Neuronal stem cell (in vitro differentiated cells): ENCODE data around the gene GTPBP4.

Experiments used
- DNase-seq: peaks from one replicate; pipeline ENCODE4 v3.0.0-alpha.2; 2013; ENCODE audit warnings: low spot score
- H2AFZ ChIP-seq: one replicate; pipeline ENCODE4 v1.6.1; 2013; ENCODE audit warnings: mild to moderate bottlenecking, low read length, inconsistent platforms
- H2AK5ac ChIP-seq: 2 replicates; pipeline ENCODE4 v1.6.1; 2013; ENCODE audit warnings: low read depth, mild to moderate bottlenecking, inconsistent platforms, low read length, moderate library complexity, mixed read lengths
- H2BK120ac ChIP-seq: 2 replicates; pipeline ENCODE4 v1.6.1; 2013; ENCODE audit warnings: low read depth, mild to moderate bottlenecking, inconsistent platforms, low read length, moderate library complexity, mixed read lengths
- H2BK12ac ChIP-seq: one replicate; pipeline ENCODE4 v1.6.1; 2013; ENCODE audit warnings: low read length, inconsistent platforms
- H2BK15ac ChIP-seq: 2 replicates; pipeline ENCODE4 v1.6.1; 2013; ENCODE audit warnings: mild to moderate bottlenecking, low read length, inconsistent platforms, mixed read lengths
- H2BK5ac ChIP-seq: one replicate; pipeline ENCODE4 v1.6.1; 2013; ENCODE audit warnings: inconsistent platforms, mild to moderate bottlenecking, low read length, moderate library complexity
- H3K14ac ChIP-seq: one replicate; pipeline ENCODE4 v1.6.1; 2013; ENCODE audit warnings: low read length, inconsistent platforms
- H3K18ac ChIP-seq: 2 replicates; pipeline ENCODE4 v1.6.1; 2013; ENCODE audit warnings: low read length, inconsistent platforms
- H3K23ac ChIP-seq: 2 replicates; pipeline ENCODE4 v1.6.1; 2013; ENCODE audit warnings: low read depth, mild to moderate bottlenecking, mixed read lengths, low read length, inconsistent platforms; ENCODE audit not compliant: poor library complexity
- H3K27ac ChIP-seq: replicated peaks from 3 replicates; pipeline ENCODE4 v1.5.1; 2013; ENCODE audit warnings: low read length, inconsistent platforms
- H3K27me3 ChIP-seq, 3 experiments: 2 replicates each; pipeline ENCODE4 v1.6.1; 2013; ENCODE audit warnings: low read length in 3 of 3, mild to moderate bottlenecking in 2 of 3, inconsistent platforms in 1 of 3, low read depth in 1 of 3, mixed read lengths in 1 of 3, moderate library complexity in 1 of 3; ENCODE audit not compliant: control insufficient read depth in 3 of 3, insufficient read depth in 3 of 3
- H3K36me3 ChIP-seq, 2 donors: replicated peaks in 1 of 2; 2 replicates each; pipeline ENCODE4 v1.6.1; 2013; ENCODE audit warnings: low read length in 2 of 2; ENCODE audit not compliant: control insufficient read depth in 2 of 2, insufficient read depth in 2 of 2
- H3K4ac ChIP-seq: 2 replicates; pipeline ENCODE4 v1.6.1; 2013; ENCODE audit warnings: inconsistent platforms, mild to moderate bottlenecking, low read length, moderate library complexity
- H3K4me1 ChIP-seq, 2 donors: 1 replicate in 1 of 2; 2 replicates in 1 of 2; pipeline ENCODE4 v1.6.1; 2013; ENCODE audit warnings: low read length in 2 of 2, low read depth in 1 of 2; ENCODE audit not compliant: control insufficient read depth in 2 of 2, insufficient read depth in 1 of 2
- H3K4me2 ChIP-seq: one replicate; pipeline ENCODE4 v1.6.1; 2013; ENCODE audit warnings: mild to moderate bottlenecking, low read length, inconsistent platforms; ENCODE audit not compliant: insufficient read depth, poor library complexity, severe bottlenecking
- H3K4me3 ChIP-seq, 2 donors: 2 replicates each; pipeline ENCODE4 v1.5.1; 2013; ENCODE audit warnings: low read length in 2 of 2, mild to moderate bottlenecking in 2 of 2, inconsistent platforms in 1 of 2, moderate library complexity in 1 of 2
- H3K79me1 ChIP-seq: one replicate; pipeline ENCODE4 v1.6.1; 2013; ENCODE audit warnings: low read depth, mild to moderate bottlenecking, inconsistent platforms, low read length, moderate library complexity
- H3K9ac ChIP-seq: one replicate; pipeline ENCODE4 v1.6.1; 2013; ENCODE audit warnings: mild to moderate bottlenecking, low read depth, low read length, inconsistent platforms; ENCODE audit not compliant: poor library complexity
- H3K9me3 ChIP-seq, 2 donors: replicated peaks in 1 of 2; 2 replicates each; pipeline versions ENCODE3 to v1.6.1; 2013; ENCODE audit warnings: low read length in 2 of 2, mild to moderate bottlenecking in 2 of 2, inconsistent platforms in 1 of 2, low read depth in 1 of 2, mixed read lengths in 1 of 2, moderate library complexity in 1 of 2; ENCODE audit not compliant: control insufficient read depth in 2 of 2, insufficient read depth in 1 of 2
- H4K8ac ChIP-seq: one replicate; pipeline ENCODE4 v1.6.1; 2013; ENCODE audit warnings: low read depth, mild to moderate bottlenecking, inconsistent platforms, low read length, moderate library complexity
- H4K91ac ChIP-seq: one replicate; pipeline ENCODE4 v1.6.1; 2013; ENCODE audit warnings: low read length, low read depth, mild to moderate bottlenecking, inconsistent platforms; ENCODE audit not compliant: poor library complexity
- WGBS, 2 donors: extraction: QIAGEN DNeasy Blood & Tissue Kit; methylation state at CpG; one replicate each; pipeline ENCODE4 v1.1.7; 2013; ENCODE audit warnings: missing lambda C conversion rate in 2 of 2, mixed read lengths in 1 of 2; ENCODE audit not compliant: insufficient read length in 2 of 2, insufficient replicate concordance in 1 of 2; ENCODE audit errors: extremely low coverage in 2 of 2; 5-methylcytosine and 5-hydroxymethylcytosine counted together

The GTPBP4 gene

DNA sequence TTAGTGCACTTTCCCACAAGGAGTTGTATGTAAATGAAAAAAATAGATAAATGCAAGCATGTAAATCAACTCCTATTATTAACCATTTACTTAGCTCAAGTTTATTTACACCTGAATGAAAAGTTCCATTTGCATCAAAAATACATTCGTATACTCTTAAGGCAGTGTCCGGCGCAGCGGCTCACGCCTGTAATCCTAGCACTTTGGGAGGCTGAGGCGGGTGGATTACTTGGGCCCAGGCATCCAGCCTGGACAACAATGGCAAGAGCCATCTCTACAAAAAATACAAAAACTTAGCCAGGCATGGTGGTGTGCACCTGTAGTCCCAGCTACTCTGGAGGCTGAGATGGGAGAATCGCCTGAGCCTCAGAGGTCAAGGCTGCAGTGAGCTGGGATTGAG lies 41.6 kb downstream of the GTPBP4 start:
- no peaks in the 10 kb centered on the region for H3K27me3 ChIP-seq
- H4K8ac ChIP-seq: no peak overlapping the region
- H3K4me1 ChIP-seq: no peaks in the 10 kb centered on the region
- no peaks in the 10 kb centered on the region for H3K9me3 ChIP-seq
- H3K23ac ChIP-seq: no peak overlapping the region
- H3K4me2 ChIP-seq: no peak overlapping the region
- no peak overlapping the region for H3K4ac ChIP-seq
- no peak overlapping the region for H3K14ac ChIP-seq
- H2BK12ac ChIP-seq: no peak overlapping the region
- no peak overlapping the region for H3K18ac ChIP-seq
- no peak overlapping the region for H3K4me3 ChIP-seq
- no peak for DNase-seq
- H2BK120ac ChIP-seq: no peak overlapping the region
- H3K79me1 ChIP-seq: no peaks in the 10 kb centered on the region
- no peak overlapping the region for H2AK5ac ChIP-seq
- no peak overlapping the region for H2BK15ac ChIP-seq
- no peak overlapping the region for H3K9ac ChIP-seq
- no peak overlapping the region for H3K27ac ChIP-seq
- no peak overlapping the region for H2AFZ ChIP-seq
- no peaks in the 10 kb centered on the region for H3K36me3 ChIP-seq
- H4K91ac ChIP-seq: no peak overlapping the region
- WGBS, 2 donors: no CpG with 5 or more reads among the region's 7 CpGs
- no peak overlapping the region for H2BK5ac ChIP-seq

DNA sequence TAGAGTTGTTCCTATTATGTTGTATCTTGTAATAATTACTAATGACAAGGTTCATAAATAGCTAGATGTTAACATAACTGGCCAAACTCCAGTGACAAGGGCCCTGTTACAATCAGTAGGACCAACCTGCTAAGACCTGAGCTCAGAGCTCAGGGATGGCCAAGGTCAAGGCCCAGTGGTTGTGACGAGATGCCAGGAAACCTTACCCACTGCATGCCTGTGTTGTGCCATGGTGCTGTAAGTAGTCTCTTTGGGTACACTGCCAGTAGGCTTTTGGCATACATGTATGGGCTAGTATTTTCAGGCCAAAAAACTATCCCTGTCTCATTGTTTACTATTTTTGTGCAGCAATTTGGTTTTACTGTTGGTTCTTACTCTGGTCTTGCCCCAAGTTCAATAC lies 45.4 kb downstream of the GTPBP4 start:
- no peak overlapping the region for H3K4me2 ChIP-seq
- H3K27ac ChIP-seq: no peak overlapping the region
- H2BK12ac ChIP-seq: no peak overlapping the region
- no peak overlapping the region for H3K18ac ChIP-seq
- DNase-seq: no peak
- no peak overlapping the region for H2BK5ac ChIP-seq
- no peaks in the 10 kb centered on the region for H3K79me1 ChIP-seq
- no peak overlapping the region for H3K4me3 ChIP-seq
- peaks cover 9 to 18% of the 10 kb centered on the region in 2 donors for H3K36me3 ChIP-seq
- H3K27me3 ChIP-seq: no peaks in the 10 kb centered on the region
- no peak overlapping the region for H2BK120ac ChIP-seq
- WGBS, 2 donors: no CpG with 5 or more reads among the region's 1 CpG
- peaks cover 0 to 3% of the 10 kb centered on the region in 2 donors for H3K4me1 ChIP-seq
- H4K91ac ChIP-seq: no peak overlapping the region
- no peak overlapping the region for H3K9ac ChIP-seq
- no peak overlapping the region for H3K4ac ChIP-seq
- H2BK15ac ChIP-seq: no peak overlapping the region
- H2AK5ac ChIP-seq: no peak overlapping the region
- H4K8ac ChIP-seq: no peak overlapping the region
- no peak overlapping the region for H3K14ac ChIP-seq
- no peaks in the 10 kb centered on the region for H3K9me3 ChIP-seq
- no peak overlapping the region for H2AFZ ChIP-seq
- no peak overlapping the region for H3K23ac ChIP-seq

DNA sequence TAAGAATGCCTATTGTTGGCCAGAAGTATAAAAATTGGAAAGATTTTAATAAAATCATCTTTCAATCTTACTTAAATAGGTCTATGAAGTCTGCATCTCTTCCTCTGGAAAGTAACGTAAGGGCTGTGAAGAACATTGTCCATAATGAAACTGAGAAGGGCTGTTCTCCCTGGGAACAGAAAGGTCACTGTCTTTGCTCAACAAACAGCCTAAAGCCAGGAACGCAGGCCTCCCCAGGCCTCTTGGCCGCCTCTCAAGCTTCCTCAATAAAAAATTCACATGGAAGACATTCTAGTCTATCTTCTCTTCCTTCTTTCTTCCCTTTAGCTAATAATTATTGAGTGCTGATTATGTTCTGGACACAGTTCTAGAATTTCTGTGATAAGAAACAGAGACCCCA lies 46.5 kb downstream of the GTPBP4 start:
- Histone ChIP-seq H3K4me2 (no peak overlapping the region), H2BK5ac (no peak overlapping the region), H3K79me1 (no peaks in the 10 kb centered on the region), H3K23ac (no peak overlapping the region), H2BK12ac (no peak overlapping the region), H3K27ac (no peak overlapping the region), H3K4me3 (no peak overlapping the region), H2AFZ (no peak overlapping the region), H3K4me1 (peaks cover 0 to 3% of the 10 kb centered on the region in 2 donors), H4K8ac (no peak overlapping the region), H3K9me3 (no peaks in the 10 kb centered on the region), H3K14ac (no peak overlapping the region), H3K18ac (no peak overlapping the region), H4K91ac (no peak overlapping the region), H2BK15ac (no peak overlapping the region), H3K4ac (no peak overlapping the region), H2BK120ac (no peak overlapping the region), H3K9ac (no peak overlapping the region), H3K27me3 (no peaks in the 10 kb centered on the region), H3K36me3 (peaks cover 9 to 28% of the 10 kb centered on the region in 2 donors), H2AK5ac (no peak overlapping the region)
- no CpG with 5 or more reads among the region's 3 CpGs for WGBS, 2 donors
- DNase-seq: no peak

DNA sequence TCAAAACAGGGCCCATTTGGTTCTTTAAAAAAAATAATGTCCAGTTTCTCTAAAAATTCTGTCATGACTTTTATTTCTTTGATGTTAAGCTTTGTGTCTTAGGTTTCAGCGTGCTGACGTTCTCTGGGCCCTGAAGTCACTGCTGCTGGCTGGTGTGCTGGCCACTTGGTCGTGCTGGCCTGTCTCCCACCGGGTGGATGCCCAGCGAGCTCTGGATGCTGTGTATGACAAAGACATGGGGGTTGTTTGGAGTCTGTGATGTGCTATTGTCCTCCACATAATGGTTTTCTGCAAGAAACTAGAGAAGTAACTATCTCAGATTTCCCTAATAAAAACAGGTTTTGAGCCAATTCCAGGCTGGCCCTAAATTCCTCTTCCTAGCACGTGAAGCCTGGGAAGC lies 47.0 kb downstream of the GTPBP4 start:
- Histone ChIP-seq H3K4me1 (peaks cover 0 to 3% of the 10 kb centered on the region in 2 donors), H2BK12ac (no peak overlapping the region), H3K36me3 (peaks cover 11 to 33% of the 10 kb centered on the region in 2 donors), H3K27me3 (no peaks in the 10 kb centered on the region), H4K91ac (no peak overlapping the region), H3K23ac (no peak overlapping the region), H3K9me3 (no peaks in the 10 kb centered on the region), H3K14ac (no peak overlapping the region), H3K27ac (no peak overlapping the region), H2AFZ (peak overlapping the region; percentile 47), H3K4me3 (no peak overlapping the region), H3K79me1 (no peaks in the 10 kb centered on the region), H2BK15ac (no peak overlapping the region), H3K18ac (no peak overlapping the region), H4K8ac (no peak overlapping the region), H3K9ac (no peak overlapping the region), H2AK5ac (no peak overlapping the region), H2BK120ac (no peak overlapping the region), H3K4me2 (no peak overlapping the region), H3K4ac (no peak overlapping the region), H2BK5ac (peak overlapping the region; percentile 53)
- no peak for DNase-seq
- WGBS, 2 donors: no CpG with 5 or more reads among the region's 6 CpGs
